ENCODE results near the gene SOX6. TPM values are rescaled to one million over a fixed set of nuclear protein-coding genes. Genes with fewer than 3 reads are reported as not detected.
A peak's percentile ranks its signal among the peaks of the same experiment; 100 is the strongest.

Gene SOX6
- total RNA-seq, 1 donor from 2014 or later: 13.4 TPM

DNA sequence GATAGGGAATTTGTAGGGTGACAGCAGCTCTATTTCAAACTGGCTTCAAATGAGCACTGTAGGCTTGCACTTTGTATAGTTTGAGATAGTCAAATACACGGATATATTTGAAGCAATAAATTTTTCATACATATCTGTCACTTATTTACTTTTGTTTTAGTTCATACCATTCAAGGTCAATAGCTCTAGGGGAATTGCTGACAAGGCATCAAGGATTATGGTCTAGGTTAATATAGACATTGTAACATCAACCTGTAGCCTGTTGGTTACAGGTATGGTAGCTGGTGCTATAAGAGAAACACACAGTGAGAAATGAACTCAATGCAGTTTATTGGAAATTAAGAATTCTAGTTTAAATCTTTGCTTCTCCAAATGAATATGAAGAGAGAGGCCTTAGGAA is 267.6 kb downstream of the SOX6 start:
- Mint-ChIP-seq H3K36me3 (ENCODE audit: unreplicated experiment) (no peaks in the 10 kb centered on the region), H3K27me3 (ENCODE audit: unreplicated experiment) (no peaks in the 10 kb centered on the region), H3K9me3 (ENCODE audit: unreplicated experiment) (no peaks in the 10 kb centered on the region), H3K4me3 (ENCODE audit: unreplicated experiment) (no peak overlapping the region), H3K4me1 (ENCODE audit: unreplicated experiment) (peaks cover 24% of the 10 kb centered on the region), H3K27ac (ENCODE audit: unreplicated experiment) (no peak overlapping the region)
- TF ChIP-seq, protein P1, sequence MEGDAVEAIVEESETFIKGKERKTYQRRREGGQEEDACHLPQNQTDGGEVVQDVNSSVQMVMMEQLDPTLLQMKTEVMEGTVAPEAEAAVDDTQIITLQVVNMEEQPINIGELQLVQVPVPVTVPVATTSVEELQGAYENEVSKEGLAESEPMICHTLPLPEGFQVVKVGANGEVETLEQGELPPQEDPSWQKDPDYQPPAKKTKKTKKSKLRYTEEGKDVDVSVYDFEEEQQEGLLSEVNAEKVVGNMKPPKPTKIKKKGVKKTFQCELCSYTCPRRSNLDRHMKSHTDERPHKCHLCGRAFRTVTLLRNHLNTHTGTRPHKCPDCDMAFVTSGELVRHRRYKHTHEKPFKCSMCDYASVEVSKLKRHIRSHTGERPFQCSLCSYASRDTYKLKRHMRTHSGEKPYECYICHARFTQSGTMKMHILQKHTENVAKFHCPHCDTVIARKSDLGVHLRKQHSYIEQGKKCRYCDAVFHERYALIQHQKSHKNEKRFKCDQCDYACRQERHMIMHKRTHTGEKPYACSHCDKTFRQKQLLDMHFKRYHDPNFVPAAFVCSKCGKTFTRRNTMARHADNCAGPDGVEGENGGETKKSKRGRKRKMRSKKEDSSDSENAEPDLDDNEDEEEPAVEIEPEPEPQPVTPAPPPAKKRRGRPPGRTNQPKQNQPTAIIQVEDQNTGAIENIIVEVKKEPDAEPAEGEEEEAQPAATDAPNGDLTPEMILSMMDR (IDR thresholded peaks at IDR 0.05): no peak
- DNase-seq (ENCODE audit: extremely low spot score, unreplicated experiment): no peak

DNA sequence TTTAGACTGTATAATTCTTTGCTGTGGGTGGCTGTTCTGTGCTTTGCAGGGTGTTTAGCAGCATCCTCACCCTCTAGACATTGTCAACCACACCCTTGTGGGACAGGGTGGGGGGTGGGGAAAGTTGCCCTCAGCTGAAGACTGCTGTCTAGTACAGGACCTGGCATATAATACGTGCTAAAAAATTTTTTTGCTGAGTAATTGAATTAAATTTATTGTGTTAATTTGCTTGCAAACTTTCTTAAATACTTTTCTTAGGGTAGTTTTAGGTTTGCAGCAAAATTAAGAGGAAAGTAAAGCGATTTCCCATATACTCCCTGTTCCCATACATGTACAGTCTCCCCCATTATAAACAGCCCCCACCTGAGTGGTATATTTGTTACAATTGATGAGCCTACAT is 268.5 kb downstream of the SOX6 start:
- Mint-ChIP-seq H3K4me3 (ENCODE audit: unreplicated experiment) (no peak overlapping the region), H3K27ac (ENCODE audit: unreplicated experiment) (no peak overlapping the region), H3K27me3 (ENCODE audit: unreplicated experiment) (no peaks in the 10 kb centered on the region), H3K4me1 (ENCODE audit: unreplicated experiment) (peaks cover 22% of the 10 kb centered on the region), H3K9me3 (ENCODE audit: unreplicated experiment) (no peaks in the 10 kb centered on the region), H3K36me3 (ENCODE audit: unreplicated experiment) (no peaks in the 10 kb centered on the region)
- TF ChIP-seq, protein P1 (IDR thresholded peaks at IDR 0.05): no peak
- DNase-seq (ENCODE audit: extremely low spot score, unreplicated experiment): no peak

DNA sequence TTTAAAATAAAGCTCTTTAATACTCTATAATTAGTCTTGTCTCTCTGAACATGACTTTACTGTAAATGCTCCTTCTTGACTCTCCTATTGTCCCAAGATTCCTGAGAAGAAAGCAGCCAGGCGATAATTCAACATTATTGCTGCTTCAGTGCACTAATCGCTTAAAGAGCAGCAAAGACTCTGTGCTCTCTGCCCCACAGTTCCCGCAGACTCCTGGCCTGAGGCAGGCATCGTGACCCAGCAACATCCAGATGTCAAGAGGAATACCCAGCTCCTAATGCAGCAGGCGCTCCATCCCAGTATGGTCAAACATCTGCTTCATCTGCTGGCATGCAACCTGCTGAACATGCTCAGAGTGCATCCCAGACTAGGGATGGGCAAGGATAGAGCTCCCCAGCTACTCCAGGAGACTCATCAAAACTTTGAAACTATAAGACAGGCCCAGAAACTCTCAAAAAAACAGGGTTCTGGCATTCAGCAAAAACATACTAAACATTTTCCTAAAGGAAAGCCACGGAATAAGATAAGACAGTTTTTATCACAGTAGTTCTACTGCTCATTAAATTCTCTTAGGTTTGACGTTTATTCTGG is 270.0 kb downstream of the SOX6 start:
- no peak for DNase-seq (ENCODE audit: extremely low spot score, unreplicated experiment)
- no peak overlapping the region for H3K4me3 Mint-ChIP-seq (ENCODE audit: unreplicated experiment)
- TF ChIP-seq, protein P1 (IDR thresholded peaks at IDR 0.05): no peak
- no peaks in the 10 kb centered on the region for H3K27me3 Mint-ChIP-seq (ENCODE audit: unreplicated experiment)
- no peaks in the 10 kb centered on the region for H3K36me3 Mint-ChIP-seq (ENCODE audit: unreplicated experiment)
- H3K27ac Mint-ChIP-seq (ENCODE audit: unreplicated experiment): no peak overlapping the region
- H3K4me1 Mint-ChIP-seq (ENCODE audit: unreplicated experiment): peaks cover 26% of the 10 kb centered on the region
- H3K9me3 Mint-ChIP-seq (ENCODE audit: unreplicated experiment): no peaks in the 10 kb centered on the region

DNA sequence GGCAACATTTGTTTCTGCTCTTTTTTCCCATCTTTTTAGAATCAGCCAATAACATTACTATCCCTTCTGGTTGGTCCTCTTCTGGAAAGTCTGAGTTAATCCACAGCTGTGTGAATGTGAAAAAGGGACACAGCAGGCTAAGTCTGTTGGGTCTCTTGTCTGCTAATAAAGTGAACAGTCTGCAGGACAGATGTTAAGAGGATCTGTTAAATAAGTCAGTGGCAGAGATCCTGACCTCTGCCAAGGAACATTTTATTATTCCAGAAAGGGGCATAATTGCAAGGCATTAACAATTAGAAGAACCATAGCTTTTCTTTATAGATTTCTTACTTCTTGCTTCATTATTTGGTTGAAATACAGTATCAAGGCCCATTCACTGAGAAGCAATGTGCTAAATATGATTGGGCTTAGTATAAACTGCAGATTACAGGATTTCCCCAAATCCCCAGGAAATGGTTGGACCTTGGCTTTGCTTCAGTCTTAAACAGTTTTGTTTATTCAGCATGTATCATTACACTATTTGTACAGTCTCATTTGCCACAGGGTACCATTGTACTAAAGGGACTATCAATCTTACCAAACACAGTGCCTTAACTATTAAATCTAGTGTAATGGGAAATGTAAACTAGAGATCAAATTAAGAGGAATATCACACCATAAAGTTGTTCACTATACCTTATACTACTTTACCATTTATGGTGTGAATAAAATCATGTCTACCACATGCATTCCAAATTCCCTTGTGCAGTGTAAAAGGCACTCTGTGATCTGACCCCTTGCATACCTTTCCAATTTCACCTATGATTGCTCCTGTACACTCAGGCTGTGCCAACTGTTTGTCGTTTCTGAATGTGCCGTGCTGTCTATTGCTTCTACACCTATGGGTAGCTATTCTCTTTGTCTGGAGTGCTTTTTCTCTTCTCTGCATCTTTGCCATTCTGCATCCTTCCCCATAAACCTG is 274.0 kb downstream of the SOX6 start:
- DNase-seq (ENCODE audit: extremely low spot score, unreplicated experiment): no peak
- peak overlapping the region; percentile 57 for H3K27ac Mint-ChIP-seq (ENCODE audit: unreplicated experiment)
- H3K9me3 Mint-ChIP-seq (ENCODE audit: unreplicated experiment): no peaks in the 10 kb centered on the region
- H3K4me1 Mint-ChIP-seq (ENCODE audit: unreplicated experiment): peaks cover 25% of the 10 kb centered on the region
- H3K4me3 Mint-ChIP-seq (ENCODE audit: unreplicated experiment): no peak overlapping the region
- TF ChIP-seq, protein P1 (IDR thresholded peaks at IDR 0.05): no peak
- no peaks in the 10 kb centered on the region for H3K36me3 Mint-ChIP-seq (ENCODE audit: unreplicated experiment)
- H3K27me3 Mint-ChIP-seq (ENCODE audit: unreplicated experiment): no peaks in the 10 kb centered on the region
